Measurements from ENCODE around the gene ATP6V0E2.

- TF ChIP-seq EZH2 (IDR thresholded peaks at IDR 0.05) (no peak), POLR2AphosphoS5 (IDR thresholded peaks at IDR 0.05; ENCODE audit: borderline replicate concordance, low read depth, low read length) (no peak), FOXP2 (optimal IDR thresholded peaks at IDR 0.05; ENCODE audit: control extremely low read depth, extremely low read length, insufficient read depth) (no peak)
Observed at GRCh38 chr7:149864023-149864422, 9.7 kb upstream of the ATP6V0E2 start.
